ENCODE data around the gene TFF1. TPM values are rescaled to one million over a fixed set of nuclear protein-coding genes. Genes with fewer than 3 reads are reported as not detected.

Gene TFF1
- total RNA-seq, 4 donors from 2014 or later, result not detected

DNA sequence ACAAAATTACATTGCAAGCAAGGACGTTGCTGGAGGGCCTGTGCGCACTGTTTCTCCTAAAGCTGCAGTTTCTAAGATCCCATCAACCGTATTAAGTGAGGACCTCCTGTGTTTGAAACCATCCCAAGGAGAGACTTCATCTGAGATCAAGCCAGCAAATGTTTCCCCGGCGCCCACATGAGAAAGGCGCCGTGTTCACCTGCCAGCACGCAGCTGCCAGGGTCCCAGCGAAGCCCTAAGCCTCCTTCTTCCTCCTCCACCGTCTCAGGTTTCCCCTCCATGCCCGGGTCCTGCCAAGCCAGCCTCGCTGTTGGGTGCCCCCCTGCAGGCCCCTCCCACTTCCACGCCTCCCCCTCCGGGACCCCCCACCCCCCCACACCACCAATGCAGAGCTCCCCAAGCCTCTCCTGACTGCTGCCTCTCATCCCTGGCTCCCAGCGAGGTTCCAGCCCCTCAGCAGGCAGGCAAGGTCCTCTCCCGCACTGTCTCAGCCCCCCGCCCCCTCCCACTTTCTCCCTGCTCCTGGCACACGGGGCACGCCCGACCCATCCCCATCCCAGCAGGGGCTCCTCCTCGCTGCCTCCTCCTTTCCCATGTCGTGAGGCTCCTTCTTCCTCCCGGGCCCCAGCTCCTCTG lies 8.6 kb upstream of the TFF1 start:
- DNase-seq, result no peak
- intact Hi-C loops (cut with DNase I), result no loop called here
- Histone ChIP-seq H3K27ac (no peak overlapping the region), H3K36me3 (no peaks in the 10 kb centered on the region), H3K9me3 (no peaks in the 10 kb centered on the region), H3K27me3 (no peaks in the 10 kb centered on the region), H3K4me1 (peaks cover 14 to 24% of the 10 kb centered on the region in 2 donors), H3K4me3 (replicated peaks in 1 of 3) (no peak overlapping the region)
- TF ChIP-seq CTCF (IDR thresholded peaks at IDR 0.05) (no peak), POLR2A (IDR thresholded peaks at IDR 0.05) (no peak)
- WGBS, 2 donors, result 42 to 64% methylated on average over 19 to 23 of the region's 23 CpGs

GRCh38 chr21:42374457-42374856 lies 8.1 kb upstream of the TFF1 start:
- TF ChIP-seq POLR2A (IDR thresholded peaks at IDR 0.05), result no peak
- no peak for TF ChIP-seq CTCF (IDR thresholded peaks at IDR 0.05)
- peaks cover 14 to 24% of the 10 kb centered on the region in 2 donors for H3K4me1 ChIP-seq
- intact Hi-C loops (cut with DNase I), result no loop called here
- no peak for DNase-seq
- WGBS, 2 donors, result 82 to 84% methylated on average over 7 of the region's 7 CpGs
- H3K27ac ChIP-seq, result no peak overlapping the region
- no peaks in the 10 kb centered on the region for H3K9me3 ChIP-seq
- no peak overlapping the region for H3K4me3 ChIP-seq (replicated peaks in 1 of 3)
- no peaks in the 10 kb centered on the region for H3K27me3 ChIP-seq
- no peaks in the 10 kb centered on the region for H3K36me3 ChIP-seq

DNA sequence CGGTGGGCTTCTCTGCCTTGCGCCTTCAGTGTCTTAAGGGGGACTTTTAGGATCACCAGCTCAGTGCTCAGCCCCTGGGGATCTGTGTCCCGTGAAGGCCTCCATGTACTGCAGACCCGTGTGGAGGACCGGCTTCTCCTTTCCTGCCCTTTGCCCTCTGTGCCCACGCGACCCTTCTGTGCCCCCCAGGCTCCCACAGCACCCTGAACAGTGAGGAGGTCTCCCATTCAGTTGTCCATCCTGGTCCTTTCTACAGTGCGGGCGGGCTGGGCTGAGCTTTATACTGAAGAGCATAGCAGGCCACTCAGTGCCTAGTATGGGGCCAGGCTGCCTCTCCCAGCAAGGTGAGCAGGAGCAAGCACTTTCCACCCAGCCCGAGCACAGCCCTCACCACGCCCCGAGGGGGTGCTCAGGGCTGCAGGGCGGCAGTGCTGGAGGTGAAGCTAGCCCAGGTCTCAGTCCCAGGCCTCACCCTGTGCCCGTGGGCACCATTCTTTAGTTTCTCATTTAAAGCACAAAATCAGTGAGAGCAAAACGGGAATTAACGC lies 7.6 kb upstream of the TFF1 start:
- Histone ChIP-seq H3K36me3 (no peaks in the 10 kb centered on the region), H3K27me3 (no peaks in the 10 kb centered on the region), H3K4me3 (replicated peaks in 1 of 3) (no peak overlapping the region), H3K27ac (no peak overlapping the region), H3K9me3 (no peaks in the 10 kb centered on the region), H3K4me1 (peaks cover 14 to 24% of the 10 kb centered on the region in 2 donors)
- no peak for DNase-seq
- no peak for TF ChIP-seq POLR2A (IDR thresholded peaks at IDR 0.05)
- TF ChIP-seq CTCF (IDR thresholded peaks at IDR 0.05), result no peak
- intact Hi-C loops (cut with DNase I), result no loop called here
- WGBS, 2 donors, result 84 to 91% methylated on average over 14 to 16 of the region's 16 CpGs

- H3K27ac ChIP-seq, result no peak overlapping the region
- no peaks in the 10 kb centered on the region for H3K27me3 ChIP-seq
- H3K4me3 ChIP-seq (replicated peaks in 1 of 3), result no peak overlapping the region
- TF ChIP-seq CTCF (IDR thresholded peaks at IDR 0.05) (no peak), POLR2A (IDR thresholded peaks at IDR 0.05) (no peak)
- no peaks in the 10 kb centered on the region for H3K36me3 ChIP-seq
- H3K9me3 ChIP-seq, result no peaks in the 10 kb centered on the region
- intact Hi-C loops (cut with DNase I), result no loop called here
- H3K4me1 ChIP-seq, result peaks cover 14 to 24% of the 10 kb centered on the region in 2 donors
- DNase-seq, result no peak
- WGBS, 2 donors, result 81 to 83% methylated on average over 23 to 25 of the region's 25 CpGs
Measured at GRCh38 chr21:42373196-42373907, 7.0 kb upstream of the TFF1 start.

All from thyroid gland (tissue), 4 donors.